C4-2B (cell line): ENCODE measurements around the gene ATP5F1C.

Source experiments
- CTCF ChIP-seq: fragments of 450-650 bp; conservative IDR thresholded peaks from 2 replicates; pipeline ENCODE4 v1.5.1; 2017; ENCODE audit warnings: mild to moderate bottlenecking
- ZFX ChIP-seq: fragments of 450-650 bp; IDR thresholded peaks from 2 replicates; pipeline ENCODE4 v1.6.1; 2017

GRCh38 chr10:7787150-7787856 is 674 bp upstream of the ATP5F1C start:
- TF ChIP-seq CTCF (no peak), ZFX (no peak)
